PC-3 (cell line): ENCODE measurements around the gene BUD31. TPM values are rescaled to one million over a fixed set of nuclear protein-coding genes. Genes with fewer than 3 reads are reported as not detected.
A peak's percentile ranks its signal among the peaks of the same experiment; 100 is the strongest.

Source experiments
- ATAC-seq: fragments of 200-7000 bp; cut with Tn5 transposase; 2 replicates; pipeline ENCODE4 v1.9.1; 2020; ENCODE audit warnings: mild to moderate bottlenecking, moderate library complexity
- BruUV-seq: library from RNA; stranded (reverse); fragments of 400-500 nt; replicated peaks from 2 replicates; lab custom pipeline; 2021; lab: Mats Ljungman, UMichigan
- CTCF ChIA-PET: fragments of 300-600 bp; sonication (Branson Sonifier 250); formaldehyde crosslinking; loops from one replicate; lab custom pipeline; 2022; ENCODE audit warnings: antibody characterized with exemption; lab: Charles Lee
- POLR2A ChIA-PET: fragments of 300-600 bp; sonication (Branson Sonifier 250); formaldehyde crosslinking; loops from one replicate; lab custom pipeline; 2022; ENCODE audit warnings: antibody characterized with exemption; ENCODE audit not compliant: unreplicated experiment; lab: Charles Lee
- DNase-seq: peaks from one replicate; pipeline ENCODE4 v3.0.0-alpha.2; 2015
- H2AFZ ChIP-seq: fragments of 300-600 bp; sonication (generic); 2 replicates; pipeline ENCODE4 v1.6.0; 2016; ENCODE audit warnings: antibody characterized with exemption, low read length
- H3F3A ChIP-seq: fragments of 300-600 bp; sonication (generic); one replicate; pipeline ENCODE4 v1.6.0; 2017; ENCODE audit warnings: antibody characterized with exemption, low read length, control low read depth, mild to moderate bottlenecking; ENCODE audit not compliant: unreplicated experiment
- H3K27ac ChIP-seq: fragments of 300-600 bp; sonication (generic); 2 replicates; pipeline ENCODE4 v1.5.1; 2016; ENCODE audit warnings: mild to moderate bottlenecking, low read length
- H3K27me3 ChIP-seq: fragments of 300-600 bp; sonication (generic); 2 replicates; pipeline ENCODE4 v1.6.1; 2016; ENCODE audit warnings: low read length, mixed read lengths
- H3K36me3 ChIP-seq: fragments of 300-600 bp; sonication (generic); 2 replicates; pipeline ENCODE4 v1.6.1; 2016; ENCODE audit warnings: low read depth, mixed run types, low read length, mixed read lengths
- H3K4me1 ChIP-seq: fragments of 300-600 bp; sonication (generic); 2 replicates; pipeline ENCODE4 v1.5.1; 2016; ENCODE audit warnings: low read length; ENCODE audit not compliant: insufficient read depth
- H3K4me2 ChIP-seq: fragments of 300-600 bp; sonication (generic); 2 replicates; pipeline ENCODE4 v1.6.0; 2016; ENCODE audit warnings: low read length
- H3K4me3 ChIP-seq: fragments of 300-600 bp; sonication (generic); 2 replicates; pipeline ENCODE4 v1.5.1; 2016; ENCODE audit warnings: mild to moderate bottlenecking, low read length, mixed read lengths
- H3K79me2 ChIP-seq: fragments of 300-600 bp; sonication (generic); 2 replicates; pipeline ENCODE4 v1.6.1; 2017; ENCODE audit warnings: low read length, mixed read lengths
- H3K9ac ChIP-seq: fragments of 300-600 bp; sonication (generic); 2 replicates; pipeline ENCODE4 v1.6.0; 2016; ENCODE audit warnings: mild to moderate bottlenecking, low read length
- H3K9me2 ChIP-seq: fragments of 300-600 bp; sonication (generic); replicated peaks from 2 replicates; pipeline ENCODE4 v1.6.1; 2016; ENCODE audit warnings: mixed run types, low read length, mixed read lengths
- H3K9me3 ChIP-seq: fragments of 300-600 bp; sonication (generic); 2 replicates; pipeline ENCODE4 v1.6.1; 2016; ENCODE audit warnings: low read length, mixed read lengths
- H4K20me1 ChIP-seq: fragments of 300-600 bp; sonication (generic); 2 replicates; pipeline ENCODE4 v1.6.1; 2016; ENCODE audit warnings: low read length, mixed read lengths
- CTCF ChIP-seq: fragments of 300-600 bp; sonication (generic); conservative IDR thresholded peaks from 2 replicates; pipeline ENCODE4 v1.5.1; 2017; ENCODE audit warnings: antibody characterized with exemption, low read depth, mild to moderate bottlenecking, low read length
- EZH2 ChIP-seq: fragments of 300-600 bp; sonication (generic); IDR thresholded peaks from one replicate; pipeline ENCODE4 v1.6.1; 2017; ENCODE audit warnings: antibody characterized with exemption, mild to moderate bottlenecking, low read length; ENCODE audit not compliant: unreplicated experiment
- EZH2phosphoT487 ChIP-seq: fragments of 300-600 bp; sonication (generic); IDR thresholded peaks from 2 replicates; pipeline ENCODE4 v1.6.1; 2018; ENCODE audit warnings: mild to moderate bottlenecking, antibody characterized with exemption, low read length, borderline replicate concordance
- intact Hi-C: fragments of 100-400 bp; cut with micrococcal nuclease; formaldehyde crosslinking; loops from 2 replicates; pipeline ENCODE4 v1.9.0; 2023
- total RNA-seq: library from RNA; depleted of rRNA; stranded (reverse); fragments of >200 nt; gene quantifications from 2 replicates; pipeline ENCODE4 v1.2.3, GENCODE V29; 2014

BUD31 gene
- total RNA-seq, 1 experiment from 2014 or later = 144 TPM

- TF ChIP-seq EZH2 (no peak), CTCF (no peak), EZH2phosphoT487 (no peak)
- Histone ChIP-seq H3K4me1 (peaks cover 16% of the 10 kb centered on the region), H3K9ac (no peak overlapping the region), H3K9me3 (no peaks in the 10 kb centered on the region), H3K79me2 (peaks cover 61% of the 10 kb centered on the region), H3K4me2 (no peak overlapping the region), H3K9me2 (no peaks in the 10 kb centered on the region), H3K27ac (no peak overlapping the region), H3F3A (no peaks in the 10 kb centered on the region), H4K20me1 (peaks cover 26% of the 10 kb centered on the region), H3K36me3 (peaks cover 33% of the 10 kb centered on the region), H2AFZ (no peak overlapping the region), H3K27me3 (no peaks in the 10 kb centered on the region), H3K4me3 (no peak overlapping the region)
- ChIA-PET POLR2A (no interaction called here), CTCF (no interaction called here)
- ATAC-seq (no peak), DNase-seq (no peak)
- intact Hi-C loops = loop anchor here (5.0 kb wide), 1 partner anchor 677 kb away; the partner anchor contains the start of gene ZNF3
- BruUV-seq = no TSS peak
Measured at GRCh38 chr7:99404977-99405320, 3.8 kb upstream of the BUD31 start.

GRCh38 chr7:99406557-99406956, 2.2 kb upstream of the BUD31 start:
- Histone ChIP-seq H3K79me2 (peaks cover 73% of the 10 kb centered on the region), H2AFZ (no peak overlapping the region), H3K9me2 (no peaks in the 10 kb centered on the region), H3K9me3 (no peaks in the 10 kb centered on the region), H3K4me3 (peak overlapping the region; percentile 90), H3F3A (no peaks in the 10 kb centered on the region), H3K27me3 (no peaks in the 10 kb centered on the region), H3K27ac (no peak overlapping the region), H3K4me2 (peak overlapping the region; percentile 91), H4K20me1 (peaks cover 28% of the 10 kb centered on the region), H3K36me3 (peaks cover 34% of the 10 kb centered on the region), H3K4me1 (peaks cover 22% of the 10 kb centered on the region), H3K9ac (peak overlapping the region; percentile 98)
- intact Hi-C loops = loop anchor here (5.0 kb wide), 1 partner anchor 676 kb away; the partner anchor contains the start of gene ZNF3
- POLR2A ChIA-PET = no interaction called here
- ATAC-seq = no peak
- no peak for DNase-seq
- no TSS peak for BruUV-seq
- TF ChIP-seq EZH2 = no peak
- no peak for TF ChIP-seq CTCF
- no peak for TF ChIP-seq EZH2phosphoT487
- CTCF ChIA-PET = no interaction called here

GRCh38 chr7:99407872-99408378, 844 bp upstream of the BUD31 start:
- Histone ChIP-seq H3K9ac (peak overlapping the region; percentile 98), H2AFZ (peak overlapping the region; percentile 86), H3K27ac (peak overlapping the region; percentile 96), H3K36me3 (peaks cover 38% of the 10 kb centered on the region), H3K4me1 (peaks cover 22% of the 10 kb centered on the region), H3K4me2 (peak overlapping the region; percentile 91), H3K27me3 (no peaks in the 10 kb centered on the region), H4K20me1 (peaks cover 28% of the 10 kb centered on the region), H3K9me3 (no peaks in the 10 kb centered on the region), H3F3A (no peaks in the 10 kb centered on the region), H3K79me2 (peaks cover 73% of the 10 kb centered on the region), H3K9me2 (no peaks in the 10 kb centered on the region), H3K4me3 (peak overlapping the region; percentile 90)
- BruUV-seq = no TSS peak
- intact Hi-C loops = loop anchor here (2.0 to 5.0 kb wide), 2 partner anchors 31 to 674 kb away; partner anchors contain the start of genes CPSF4, PTCD1 and ZNF3
- ATAC-seq (peak; percentile 42), DNase-seq (peak; percentile 53)
- POLR2A ChIA-PET = no interaction called here
- CTCF ChIA-PET = interaction anchor here (0.7 kb wide), 1 partner anchor 116 kb away, joined by 3 read pairs; no protein-coding TSS in a partner anchor
- no peak for TF ChIP-seq CTCF
- no peak for TF ChIP-seq EZH2phosphoT487
- no peak for TF ChIP-seq EZH2
